Keratinocyte (primary cell): Measurements from ENCODE around the gene ZSCAN21. TPM values are rescaled to one million over a fixed set of nuclear protein-coding genes. Genes with fewer than 3 reads are reported as not detected.

ENCODE experiments used
- DNase-seq: peaks from one replicate; pipeline ENCODE4 v3.0.0-alpha.2; 2011; ENCODE audit warnings: low read depth, missing footprints, low spot score
- FAIRE-seq: peaks from 2 replicates; lab custom pipeline; 2011; peaks lifted over from hg19 to GRCh38; lab: Jason Lieb, UNC
- H2AFZ ChIP-seq: 2 replicates; pipeline ENCODE4 v1.6.0; 2012; ENCODE audit warnings: low read length, control low read depth, inconsistent platforms; ENCODE audit not compliant: control insufficient read depth
- H3K27ac ChIP-seq: 2 replicates; pipeline ENCODE4 v1.5.1; 2011; ENCODE audit warnings: low read length; ENCODE audit not compliant: control insufficient read depth, insufficient read depth
- H3K27me3 ChIP-seq: 3 replicates; pipeline ENCODE4 v1.6.0; 2011; ENCODE audit warnings: low read length; ENCODE audit not compliant: control insufficient read depth, insufficient read depth; ENCODE audit errors: extremely low read depth
- H3K36me3 ChIP-seq, 2 experiments: 2 replicates in 1 of 2; 3 replicates in 1 of 2; pipeline ENCODE4 v1.5.1; 2011; ENCODE audit warnings: low read length in 2 of 2, mild to moderate bottlenecking in 1 of 2; ENCODE audit not compliant: control insufficient read depth in 2 of 2, insufficient read depth in 2 of 2; ENCODE audit errors: extremely low read depth in 1 of 2
- H3K4me1 ChIP-seq: 3 replicates; pipeline ENCODE4 v1.5.1; 2011; ENCODE audit warnings: low read length; ENCODE audit not compliant: control insufficient read depth, insufficient read depth; ENCODE audit errors: extremely low read depth
- H3K4me2 ChIP-seq: 3 replicates; pipeline ENCODE4 v1.6.0; 2011; ENCODE audit warnings: low read depth, low read length; ENCODE audit not compliant: control insufficient read depth, insufficient read depth; ENCODE audit errors: extremely low read depth
- H3K4me3 ChIP-seq, 3 experiments: fragments of 200-600 bp in 1 of 3; sonication (generic) in 1 of 3; 2 replicates in 2 of 3; 3 replicates in 1 of 3; pipeline ENCODE4 v1.5.1; 2011 to 2016; ENCODE audit warnings: low read length in 3 of 3, mild to moderate bottlenecking in 3 of 3, control low read depth in 2 of 3, inconsistent platforms in 1 of 3, low read depth in 1 of 3, mixed read lengths in 1 of 3, mixed run types in 1 of 3, moderate library complexity in 1 of 3; ENCODE audit not compliant: control insufficient read depth in 2 of 3, insufficient read depth in 2 of 3; ENCODE audit errors: extremely low read depth in 1 of 3
- H3K79me2 ChIP-seq: 2 replicates; pipeline ENCODE4 v1.6.0; 2012; ENCODE audit warnings: low read length; ENCODE audit not compliant: control insufficient read depth, insufficient read depth
- H3K9ac ChIP-seq: 3 replicates; pipeline ENCODE4 v1.6.0; 2011; ENCODE audit warnings: low read length; ENCODE audit not compliant: control insufficient read depth, insufficient read depth; ENCODE audit errors: extremely low read depth
- H3K9me1 ChIP-seq: 3 replicates; pipeline ENCODE4 v1.6.0; 2011; ENCODE audit warnings: low read length; ENCODE audit not compliant: control insufficient read depth, insufficient read depth; ENCODE audit errors: extremely low read depth
- H3K9me3 ChIP-seq: 2 replicates; pipeline ENCODE4 v1.5.1; 2012; ENCODE audit warnings: low read depth, low read length; ENCODE audit not compliant: control insufficient read depth
- H4K20me1 ChIP-seq: 3 replicates; pipeline ENCODE4 v1.6.0; 2011; ENCODE audit warnings: low read length; ENCODE audit not compliant: control insufficient read depth, insufficient read depth; ENCODE audit errors: extremely low read depth
- EZH2 ChIP-seq: IDR thresholded peaks from one replicate; pipeline ENCODE4 v1.6.1; 2012; ENCODE audit warnings: inconsistent platforms, mild to moderate bottlenecking, low read length, moderate library complexity
- dilution Hi-C: fragments of 300-500 bp; cut with MboI; formaldehyde crosslinking; loops from one replicate; pipeline ENCODE4 v1.7.0; 2020; ENCODE audit warnings: low sequenced_read_pairs; ENCODE audit not compliant: extremely low pct_ligation_motif_present
- polyA plus RNA-seq, 5 experiments: library from polyadenylated mRNA; depleted of rRNA in 3 of 5; stranded (reverse) in 3 of 5; stranded (forward) in 1 of 5; unstranded in 1 of 5; fragments of >200 nt; gene quantifications; 1 replicate in 1 of 5; 2 replicates in 3 of 5; 3 replicates in 1 of 5; pipeline versions ENCODE4 v1.2.1 to v1.2.3, GENCODE V29; 2011 to 2012; ENCODE audit warnings: missing spikeins in 2 of 5, low read depth in 1 of 5, low replicate concordance in 1 of 5
- TF ChIP-seq, protein P1 (sequence below), 3 experiments: IDR thresholded peaks in 1 of 3; conservative IDR thresholded peaks in 1 of 3; optimal IDR thresholded peaks in 1 of 3; 2 replicates in 2 of 3; 3 replicates in 1 of 3; pipeline versions ENCODE3 to v1.5.1; 2011; ENCODE audit warnings: low read length in 3 of 3, mild to moderate bottlenecking in 3 of 3, moderate library complexity in 2 of 3, control low read depth in 1 of 3, inconsistent platforms in 1 of 3; ENCODE audit not compliant: insufficient read depth in 2 of 3; ENCODE audit errors: extremely low read depth in 1 of 3

ZSCAN21 gene
- polyA plus RNA-seq, 1 donor (not counting 4 experiments of a cell fraction or from before 2014, with no cell fraction given), result 12.6 TPM

DNA sequence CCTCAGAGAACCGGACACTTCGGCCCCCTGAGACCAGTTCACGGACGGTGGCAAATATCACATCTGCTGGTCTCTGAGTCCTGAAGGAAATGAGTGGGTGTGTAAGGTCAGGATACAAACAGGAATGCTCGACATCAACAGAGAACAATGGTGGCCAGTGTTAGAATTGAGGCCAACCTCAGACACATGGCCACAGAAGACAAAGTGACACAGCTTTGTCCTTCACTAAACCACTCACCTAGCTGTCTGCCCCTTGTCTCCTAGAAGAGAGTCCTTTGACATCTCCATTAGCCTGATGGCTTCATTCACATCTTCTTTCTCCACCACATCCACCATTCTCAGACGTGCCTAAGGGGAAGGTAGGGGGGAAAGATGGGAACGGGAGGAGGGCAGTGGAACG, 43.5 kb downstream of the ZSCAN21 start:
- peaks cover 48 to 62% of the 10 kb centered on the region in 2 experiments for H3K36me3 ChIP-seq
- H3K4me2 ChIP-seq, result no peak overlapping the region
- H3K27me3 ChIP-seq, result no peaks in the 10 kb centered on the region
- no peaks in the 10 kb centered on the region for H3K9me3 ChIP-seq
- dilution Hi-C loops, result no loop called here
- H3K79me2 ChIP-seq, result peaks cover 24% of the 10 kb centered on the region
- H3K9ac ChIP-seq, result no peak overlapping the region
- peaks cover 12% of the 10 kb centered on the region for H3K4me1 ChIP-seq
- FAIRE-seq, result no peak
- DNase-seq, result no peak
- H2AFZ ChIP-seq, result no peak overlapping the region
- H3K27ac ChIP-seq, result no peak overlapping the region
- TF ChIP-seq, protein P1, sequence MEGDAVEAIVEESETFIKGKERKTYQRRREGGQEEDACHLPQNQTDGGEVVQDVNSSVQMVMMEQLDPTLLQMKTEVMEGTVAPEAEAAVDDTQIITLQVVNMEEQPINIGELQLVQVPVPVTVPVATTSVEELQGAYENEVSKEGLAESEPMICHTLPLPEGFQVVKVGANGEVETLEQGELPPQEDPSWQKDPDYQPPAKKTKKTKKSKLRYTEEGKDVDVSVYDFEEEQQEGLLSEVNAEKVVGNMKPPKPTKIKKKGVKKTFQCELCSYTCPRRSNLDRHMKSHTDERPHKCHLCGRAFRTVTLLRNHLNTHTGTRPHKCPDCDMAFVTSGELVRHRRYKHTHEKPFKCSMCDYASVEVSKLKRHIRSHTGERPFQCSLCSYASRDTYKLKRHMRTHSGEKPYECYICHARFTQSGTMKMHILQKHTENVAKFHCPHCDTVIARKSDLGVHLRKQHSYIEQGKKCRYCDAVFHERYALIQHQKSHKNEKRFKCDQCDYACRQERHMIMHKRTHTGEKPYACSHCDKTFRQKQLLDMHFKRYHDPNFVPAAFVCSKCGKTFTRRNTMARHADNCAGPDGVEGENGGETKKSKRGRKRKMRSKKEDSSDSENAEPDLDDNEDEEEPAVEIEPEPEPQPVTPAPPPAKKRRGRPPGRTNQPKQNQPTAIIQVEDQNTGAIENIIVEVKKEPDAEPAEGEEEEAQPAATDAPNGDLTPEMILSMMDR (optimal IDR thresholded peaks at IDR 0.05 in 1 of 3, IDR thresholded peaks at IDR 0.05 in 1 of 3, conservative IDR thresholded peaks at IDR 0.05 in 1 of 3; ENCODE audit: extremely low read depth in 1 of 3, insufficient read depth in 2 of 3, low read length in 3 of 3), result no peak
- no peak for TF ChIP-seq EZH2
- no peak overlapping the region for H3K4me3 ChIP-seq
- H3K9me1 ChIP-seq, result no peaks in the 10 kb centered on the region
- H4K20me1 ChIP-seq, result peaks cover 6% of the 10 kb centered on the region

DNA sequence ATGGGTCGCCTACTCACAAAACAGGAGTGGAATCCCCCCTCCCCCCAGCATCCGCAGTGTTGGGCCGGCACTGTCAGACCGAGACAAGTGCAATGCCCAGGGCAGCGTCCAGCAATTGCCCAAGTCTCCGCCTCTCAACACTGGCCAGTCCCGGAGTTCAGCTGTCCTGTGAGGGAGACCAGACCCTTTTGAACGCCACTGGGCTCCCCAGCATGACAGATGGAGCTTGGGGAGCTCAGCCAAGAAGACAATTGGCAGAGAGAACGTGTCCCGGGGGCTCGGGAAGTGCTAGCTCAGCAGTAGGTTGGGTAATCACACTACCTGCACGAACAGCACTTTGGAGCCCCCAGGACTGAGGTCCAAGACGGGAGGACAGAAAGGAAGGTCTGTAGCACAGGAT, 43.9 kb downstream of the ZSCAN21 start:
- TF ChIP-seq, protein P1 (optimal IDR thresholded peaks at IDR 0.05 in 1 of 3, IDR thresholded peaks at IDR 0.05 in 1 of 3, conservative IDR thresholded peaks at IDR 0.05 in 1 of 3; ENCODE audit: extremely low read depth in 1 of 3, insufficient read depth in 2 of 3, low read length in 3 of 3), result no peak
- TF ChIP-seq EZH2, result no peak
- H3K36me3 ChIP-seq, result peaks cover 52 to 66% of the 10 kb centered on the region in 2 experiments
- H4K20me1 ChIP-seq, result peaks cover 6% of the 10 kb centered on the region
- dilution Hi-C loops, result no loop called here
- H3K79me2 ChIP-seq, result peaks cover 28% of the 10 kb centered on the region
- peaks cover 8% of the 10 kb centered on the region for H3K4me1 ChIP-seq
- H3K9me1 ChIP-seq, result no peaks in the 10 kb centered on the region
- H3K4me2 ChIP-seq, result no peak overlapping the region
- FAIRE-seq (no peak), DNase-seq (no peak)
- no peaks in the 10 kb centered on the region for H3K9me3 ChIP-seq
- H3K27me3 ChIP-seq, result no peaks in the 10 kb centered on the region
- H3K4me3 ChIP-seq, result no peak overlapping the region
- no peak overlapping the region for H3K27ac ChIP-seq
- H2AFZ ChIP-seq, result no peak overlapping the region
- no peak overlapping the region for H3K9ac ChIP-seq
